ENCODE results near the gene HECW1.

The HECW1 gene

DNA sequence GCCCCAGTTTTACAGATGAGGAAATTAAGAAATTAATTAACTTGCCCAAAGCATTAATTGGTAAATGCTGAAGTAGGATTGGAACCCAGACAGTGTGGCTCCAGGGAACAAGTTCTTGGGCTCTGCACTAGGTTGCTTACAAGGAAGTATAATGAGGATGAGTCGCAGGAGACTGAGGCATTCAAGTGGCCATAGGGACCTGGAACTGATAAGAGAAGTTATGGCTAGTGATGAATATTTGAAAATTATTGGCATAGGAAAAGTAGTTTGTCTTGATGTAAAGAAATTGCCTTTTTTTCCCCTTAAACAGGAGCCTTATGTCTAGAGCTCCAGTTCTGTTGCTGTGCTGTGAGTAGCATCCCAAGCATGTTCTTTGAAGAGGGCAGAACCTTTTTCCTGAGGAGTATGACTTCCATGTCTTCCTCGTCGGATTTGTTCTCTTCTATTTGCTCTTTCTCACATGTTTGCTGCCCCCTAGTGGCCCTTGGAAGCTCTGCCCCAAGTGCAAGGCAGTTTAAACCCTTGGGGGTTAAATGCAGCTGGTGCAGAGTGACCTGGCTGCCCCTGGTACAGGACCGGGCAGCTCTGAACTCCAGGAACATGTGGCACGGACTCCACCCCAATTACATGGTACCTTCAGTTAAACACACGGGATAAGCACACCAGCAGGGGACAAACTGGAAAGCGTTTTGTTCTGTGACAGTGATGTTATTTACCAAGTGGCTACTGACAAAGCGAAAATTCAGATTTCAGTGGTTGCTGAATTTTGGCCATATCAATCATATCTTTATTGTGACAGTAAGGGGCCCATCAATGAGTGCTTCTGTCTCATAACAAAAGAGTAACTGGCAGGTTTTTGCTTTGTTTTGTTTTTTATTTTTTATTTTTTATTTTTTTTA lies 148.8 kb downstream of the HECW1 start:
- H3K4me3 ChIP-seq (ENCODE audit: control insufficient read depth, low read depth, low read length), result no peak overlapping the region
- peak; percentile 89 for DNase-seq (ENCODE audit: low read depth)
- TF ChIP-seq, protein P1, sequence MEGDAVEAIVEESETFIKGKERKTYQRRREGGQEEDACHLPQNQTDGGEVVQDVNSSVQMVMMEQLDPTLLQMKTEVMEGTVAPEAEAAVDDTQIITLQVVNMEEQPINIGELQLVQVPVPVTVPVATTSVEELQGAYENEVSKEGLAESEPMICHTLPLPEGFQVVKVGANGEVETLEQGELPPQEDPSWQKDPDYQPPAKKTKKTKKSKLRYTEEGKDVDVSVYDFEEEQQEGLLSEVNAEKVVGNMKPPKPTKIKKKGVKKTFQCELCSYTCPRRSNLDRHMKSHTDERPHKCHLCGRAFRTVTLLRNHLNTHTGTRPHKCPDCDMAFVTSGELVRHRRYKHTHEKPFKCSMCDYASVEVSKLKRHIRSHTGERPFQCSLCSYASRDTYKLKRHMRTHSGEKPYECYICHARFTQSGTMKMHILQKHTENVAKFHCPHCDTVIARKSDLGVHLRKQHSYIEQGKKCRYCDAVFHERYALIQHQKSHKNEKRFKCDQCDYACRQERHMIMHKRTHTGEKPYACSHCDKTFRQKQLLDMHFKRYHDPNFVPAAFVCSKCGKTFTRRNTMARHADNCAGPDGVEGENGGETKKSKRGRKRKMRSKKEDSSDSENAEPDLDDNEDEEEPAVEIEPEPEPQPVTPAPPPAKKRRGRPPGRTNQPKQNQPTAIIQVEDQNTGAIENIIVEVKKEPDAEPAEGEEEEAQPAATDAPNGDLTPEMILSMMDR (conservative IDR thresholded peaks at IDR 0.05; ENCODE audit: control insufficient read depth, insufficient read depth, low read depth, low read length), result peak; percentile 93

DNA sequence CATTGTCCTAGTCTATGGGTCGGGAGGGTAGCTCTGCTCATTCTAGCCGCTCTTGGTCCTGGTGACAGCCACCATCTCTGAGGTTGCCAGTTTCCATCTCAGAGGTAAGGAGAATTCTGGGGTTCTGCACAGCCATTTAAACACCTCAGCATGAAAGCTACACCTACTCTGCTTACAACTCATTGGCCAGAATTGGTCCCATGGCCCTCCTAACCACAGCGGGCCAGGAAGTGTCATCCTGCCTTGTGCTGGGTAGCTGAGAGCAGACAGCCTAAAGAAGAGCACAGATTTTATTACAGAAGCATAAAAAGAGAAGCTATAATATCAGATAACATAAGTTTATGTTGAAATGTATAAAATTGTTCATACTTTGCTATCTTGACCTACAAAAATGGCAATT lies 152.7 kb downstream of the HECW1 start:
- no peak for DNase-seq (ENCODE audit: low read depth)
- H3K4me3 ChIP-seq (ENCODE audit: control insufficient read depth, low read depth, low read length), result no peak overlapping the region
- TF ChIP-seq, protein P1 (conservative IDR thresholded peaks at IDR 0.05; ENCODE audit: control insufficient read depth, insufficient read depth, low read depth, low read length), result no peak

DNA sequence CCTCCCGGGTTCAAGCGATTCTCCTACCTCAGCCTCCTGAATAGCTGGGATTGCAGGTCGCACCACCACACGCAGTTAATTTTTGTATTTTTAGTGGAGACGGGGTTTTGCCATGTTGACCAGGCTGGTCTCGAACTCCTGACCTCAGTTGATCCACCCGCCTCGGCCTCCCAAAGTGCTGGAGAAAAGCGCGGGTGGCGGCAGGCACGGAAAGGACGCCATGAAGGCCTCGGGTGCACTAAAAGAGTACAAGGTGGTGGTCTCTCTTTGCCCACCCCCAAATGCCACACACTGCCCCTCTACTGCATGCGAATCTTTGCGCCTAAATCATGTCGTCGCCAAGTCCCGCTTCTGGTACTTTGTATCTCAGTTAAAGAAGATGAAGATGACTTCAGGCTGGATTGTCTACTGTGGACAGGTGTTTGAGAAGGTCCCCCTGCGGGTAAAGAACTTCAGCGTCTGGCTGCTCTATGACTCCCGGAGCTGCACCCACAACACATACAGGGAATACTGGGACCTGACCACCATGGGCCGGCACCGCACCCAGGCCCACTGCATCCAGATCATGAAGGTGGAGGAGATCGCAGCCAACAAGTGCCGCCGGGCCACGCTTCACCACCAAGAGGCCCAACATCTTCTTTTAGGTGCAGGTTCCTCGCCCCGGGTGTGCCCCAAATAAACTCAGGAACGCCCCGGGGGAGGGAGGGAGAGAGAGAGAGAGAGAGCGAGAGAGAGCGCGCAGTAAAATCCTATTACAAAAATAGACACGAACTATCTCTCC lies 161.7 kb downstream of the HECW1 start:
- H3K4me3 ChIP-seq (ENCODE audit: control insufficient read depth, low read depth, low read length), result no peak overlapping the region
- no peak for DNase-seq (ENCODE audit: low read depth)
- TF ChIP-seq, protein P1 (conservative IDR thresholded peaks at IDR 0.05; ENCODE audit: control insufficient read depth, insufficient read depth, low read depth, low read length), result no peak

DNA sequence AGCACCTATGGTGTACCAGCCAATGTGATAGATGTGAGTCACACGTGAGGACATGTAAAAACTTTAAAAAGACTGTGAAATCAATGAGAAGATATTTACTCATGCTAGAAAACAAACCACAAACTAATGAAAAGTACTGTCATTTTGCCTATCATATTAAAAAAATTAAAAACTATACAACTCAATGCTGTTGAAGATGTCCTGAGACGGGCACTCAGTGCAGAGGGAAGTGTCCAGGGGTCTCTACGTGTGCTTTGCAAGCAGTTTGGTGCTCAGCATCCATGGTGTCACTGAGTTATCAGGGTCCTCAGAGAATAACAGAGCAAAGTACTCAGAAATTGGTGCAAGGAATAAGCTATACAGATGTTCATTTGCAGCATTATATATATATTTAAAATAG lies 162.3 kb downstream of the HECW1 start:
- no peak overlapping the region for H3K4me3 ChIP-seq (ENCODE audit: control insufficient read depth, low read depth, low read length)
- DNase-seq (ENCODE audit: low read depth), result no peak
- TF ChIP-seq, protein P1 (conservative IDR thresholded peaks at IDR 0.05; ENCODE audit: control insufficient read depth, insufficient read depth, low read depth, low read length), result no peak

DNA sequence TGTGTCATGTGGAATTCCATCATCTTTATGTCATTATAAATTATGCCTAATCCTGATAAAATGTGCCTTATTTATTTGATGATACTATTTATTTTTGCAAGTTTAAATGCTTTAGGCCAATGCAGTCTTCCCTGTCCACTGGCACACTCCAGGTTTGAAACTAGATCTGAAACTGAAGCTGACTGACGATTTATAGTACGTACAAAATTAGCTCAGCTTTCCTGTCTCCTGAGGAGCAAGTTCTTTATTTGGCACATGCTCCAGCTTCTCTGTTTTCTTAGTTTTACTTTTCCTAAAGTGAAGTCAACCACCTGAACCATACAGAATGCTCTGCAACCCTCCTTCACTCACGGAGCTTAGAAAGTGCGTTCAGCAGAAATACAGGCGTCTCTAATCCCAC lies 164.1 kb downstream of the HECW1 start:
- TF ChIP-seq, protein P1 (conservative IDR thresholded peaks at IDR 0.05; ENCODE audit: control insufficient read depth, insufficient read depth, low read depth, low read length), result no peak
- DNase-seq (ENCODE audit: low read depth), result no peak
- no peak overlapping the region for H3K4me3 ChIP-seq (ENCODE audit: control insufficient read depth, low read depth, low read length)

DNA sequence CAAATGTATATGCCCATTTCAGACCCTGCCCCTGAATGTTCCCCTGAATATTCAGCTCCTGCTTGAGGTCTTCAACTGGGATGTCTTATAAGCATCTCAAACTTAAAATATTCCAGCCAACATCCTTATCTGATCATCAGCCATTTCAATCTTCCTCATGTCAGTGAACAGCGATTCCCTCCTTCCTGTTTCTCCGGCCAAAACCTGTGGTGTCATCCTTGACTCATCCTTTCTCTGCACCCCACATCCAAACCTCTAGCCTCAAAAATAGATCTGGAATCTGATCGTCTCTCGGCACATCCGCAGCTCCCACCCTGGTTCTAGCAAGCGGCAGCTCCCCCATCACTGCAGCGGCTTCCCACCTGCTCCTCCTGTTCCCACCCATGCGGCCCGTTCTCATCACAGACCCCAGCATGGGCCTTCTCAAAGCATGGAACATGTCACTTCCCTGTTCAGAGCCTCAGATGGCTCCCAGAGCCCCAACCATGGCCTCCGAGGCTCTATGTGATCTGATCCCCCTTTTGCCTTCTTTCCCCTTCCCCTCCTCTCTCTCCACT lies 165.7 kb downstream of the HECW1 start:
- peak; percentile 4 for DNase-seq (ENCODE audit: low read depth)
- H3K4me3 ChIP-seq (ENCODE audit: control insufficient read depth, low read depth, low read length), result no peak overlapping the region
- TF ChIP-seq, protein P1 (conservative IDR thresholded peaks at IDR 0.05; ENCODE audit: control insufficient read depth, insufficient read depth, low read depth, low read length), result no peak

Measured in fibroblast of mammary gland (primary cell).